Natural killer cell (primary cell): ENCODE results near the gene SPATA2. TPM values are rescaled to one million over a fixed set of nuclear protein-coding genes. Genes with fewer than 3 reads are reported as not detected.

Experiments
- ATAC-seq, 3 donors: fragments of 150-1000 bp in 2 of 3; fragments of 200-7000 bp in 1 of 3; cut with Tn5 transposase; 1 replicate in 1 of 3; 2 replicates in 2 of 3; pipeline ENCODE4 v1.10.0; 2021; ENCODE audit warnings: mild to moderate bottlenecking in 2 of 3, moderate library complexity in 2 of 3
- DNase-seq, 2 donors: peaks; one replicate each; pipeline versions ENCODE4 v3.0.0 to v3.0.0-alpha.2; 2013 to 2021; ENCODE audit warnings: mixed read lengths in 1 of 2
- H3K27ac ChIP-seq: one replicate; pipeline ENCODE4 v1.5.1; 2013; ENCODE audit warnings: mild to moderate bottlenecking, low read length
- H3K27me3 ChIP-seq: one replicate; pipeline ENCODE4 v1.6.1; 2013; ENCODE audit warnings: low read length; ENCODE audit not compliant: control insufficient read depth, insufficient read depth
- H3K36me3 ChIP-seq: one replicate; pipeline ENCODE4 v1.6.1; 2013; ENCODE audit warnings: low read length; ENCODE audit not compliant: control insufficient read depth, insufficient read depth
- H3K4me1 ChIP-seq: one replicate; pipeline ENCODE4 v1.6.1; 2013; ENCODE audit warnings: low read length; ENCODE audit not compliant: control insufficient read depth, insufficient read depth
- H3K4me3 ChIP-seq: one replicate; pipeline ENCODE4 v1.5.1; 2013; ENCODE audit warnings: low read length
- H3K9me3 ChIP-seq: one replicate; pipeline ENCODE4 v1.6.1; 2013; ENCODE audit warnings: low read length; ENCODE audit not compliant: control insufficient read depth, insufficient read depth
- H3K27ac Mint-ChIP-seq, 2 donors: one replicate each; pipeline ENCODE4 v1.8.0; 2022; ENCODE audit warnings: mild to moderate bottlenecking in 2 of 2, mixed read lengths in 2 of 2, moderate library complexity in 1 of 2
- H3K27me3 Mint-ChIP-seq, 2 donors: one replicate each; pipeline ENCODE4 v1.8.0; 2022; ENCODE audit warnings: low read depth in 2 of 2, mixed read lengths in 2 of 2
- H3K36me3 Mint-ChIP-seq: one replicate; pipeline ENCODE4 v1.8.0; 2022; ENCODE audit warnings: mixed read lengths
- H3K4me1 Mint-ChIP-seq, 2 donors: one replicate each; pipeline ENCODE4 v1.8.0; 2022; ENCODE audit warnings: mixed read lengths in 2 of 2
- H3K4me3 Mint-ChIP-seq: one replicate; pipeline ENCODE4 v1.8.0; 2022; ENCODE audit warnings: mild to moderate bottlenecking, moderate library complexity, mixed read lengths
- H3K9me3 Mint-ChIP-seq, 2 donors: one replicate each; pipeline ENCODE4 v1.8.0; 2022; ENCODE audit warnings: mixed read lengths in 2 of 2
- CTCF ChIP-seq: fragments of 200-600 bp; IDR thresholded peaks from one replicate; pipeline ENCODE4 v1.8.0; 2022; ENCODE audit warnings: antibody characterized with exemption
- WGBS: methylation state at CpG from one replicate; pipeline ENCODE4 v1.1.7; 2013; ENCODE audit warnings: missing lambda C conversion rate; ENCODE audit not compliant: insufficient coverage; 5-methylcytosine and 5-hydroxymethylcytosine counted together
- intact Hi-C: fragments of 100-400 bp; cut with micrococcal nuclease; formaldehyde crosslinking; loops from one replicate; pipeline ENCODE4 v1.14.2; 2022
- total RNA-seq, 4 donors: library from RNA; stranded (reverse); fragments of 120-200 nt in 1 of 4; gene quantifications; one replicate each; pipeline versions ENCODE4 v1.2.3 to v1.2.4, GENCODE V29; 2013 to 2022

SPATA2 gene
- total RNA-seq, 3 donors from 2014 or later (not counting 1 experiment from before 2014, with no cell fraction given) = 16.4 to 25.8 (median 25.1) TPM

- Histone ChIP-seq H3K4me3 (no peak overlapping the region), H3K27me3 (no peaks in the 10 kb centered on the region), H3K27ac (no peak overlapping the region), H3K36me3 (peaks cover 56% of the 10 kb centered on the region), H3K4me1 (no peaks in the 10 kb centered on the region), H3K9me3 (no peaks in the 10 kb centered on the region)
- no peaks in the 10 kb centered on the region for H3K9me3 Mint-ChIP-seq
- 92% methylated on average over 16 of the region's 16 CpGs for WGBS
- ATAC-seq (no peak), DNase-seq (no peak)
- H3K4me1 Mint-ChIP-seq = peaks cover 5 to 11% of the 10 kb centered on the region in 2 donors
- no peaks in the 10 kb centered on the region for H3K36me3 Mint-ChIP-seq
- H3K27ac Mint-ChIP-seq = peak overlapping the region in 1 of 2 donors; percentile 14
- intact Hi-C loops = no loop called here
- no peak for TF ChIP-seq CTCF
- H3K4me3 Mint-ChIP-seq = no peak overlapping the region
- H3K27me3 Mint-ChIP-seq = no peaks in the 10 kb centered on the region
These were observed 29.6 kb downstream of the SPATA2 start for GRCh38 chr20:49885558-49886332.

- TF ChIP-seq CTCF = no peak
- Mint-ChIP-seq H3K4me1 (peaks cover 2% of the 10 kb centered on the region in 2 donors), H3K9me3 (no peaks in the 10 kb centered on the region), H3K36me3 (no peaks in the 10 kb centered on the region), H3K27me3 (no peaks in the 10 kb centered on the region), H3K4me3 (no peak overlapping the region), H3K27ac (no peak overlapping the region)
- Histone ChIP-seq H3K4me1 (no peaks in the 10 kb centered on the region), H3K27ac (no peak overlapping the region), H3K27me3 (no peaks in the 10 kb centered on the region), H3K9me3 (no peaks in the 10 kb centered on the region), H3K36me3 (peaks cover 53% of the 10 kb centered on the region), H3K4me3 (no peak overlapping the region)
- intact Hi-C loops = no loop called here
- DNase-seq (no peak), ATAC-seq (no peak)
- 95% methylated on average over 10 of the region's 10 CpGs for WGBS
These were observed 32.0 kb downstream of the SPATA2 start for GRCh38 chr20:49883246-49883802.

- H3K36me3 ChIP-seq = peaks cover 48% of the 10 kb centered on the region
- no peaks in the 10 kb centered on the region for H3K9me3 ChIP-seq
- intact Hi-C loops = no loop called here
- Mint-ChIP-seq H3K9me3 (no peaks in the 10 kb centered on the region), H3K36me3 (no peaks in the 10 kb centered on the region), H3K4me1 (no peaks in the 10 kb centered on the region), H3K4me3 (no peak overlapping the region), H3K27ac (peak overlapping the region; percentile 6 to 56), H3K27me3 (no peaks in the 10 kb centered on the region)
- DNase-seq (no peak), ATAC-seq (no peak)
- 92% methylated on average over 28 of the region's 29 CpGs for WGBS
- H3K27me3 ChIP-seq = no peaks in the 10 kb centered on the region
- no peak overlapping the region for H3K4me3 ChIP-seq
- no peaks in the 10 kb centered on the region for H3K4me1 ChIP-seq
- TF ChIP-seq CTCF = no peak
- H3K27ac ChIP-seq = no peak overlapping the region
These were observed 33.0 kb downstream of the SPATA2 start for GRCh38 chr20:49882171-49882970.
